Activated CD4-positive, alpha-beta T cell treated with anti-CD3 and anti-CD28 coated beads, Interleukin-2, Interleukin-6, amounts not matched to agents 100 ng/mL and 50 ng/mL, durations not matched to agents 16 hours and 8 hours (primary cell): ENCODE measurements around the gene RNF220.

Experiments used
- DNase-seq: peaks from one replicate; pipeline ENCODE4 v3.0.0-alpha.2; 2020

Gene RNF220

GRCh38 chr1:44407430-44408211 is 2.6 kb downstream of the RNF220 start:
- no peak for DNase-seq

GRCh38 chr1:44408212-44408582 is 3.1 kb downstream of the RNF220 start:
- DNase-seq, result no peak

- DNase-seq, result no peak
These were observed 3.9 kb downstream of the RNF220 start for GRCh38 chr1:44408632-44409602.

- no peak for DNase-seq
These were observed 4.7 kb downstream of the RNF220 start for GRCh38 chr1:44409757-44410156.

GRCh38 chr1:44411861-44412260 is 6.8 kb downstream of the RNF220 start:
- no peak for DNase-seq

- DNase-seq, result no peak
These were observed 7.5 kb downstream of the RNF220 start for GRCh38 chr1:44412601-44413000.

- no peak for DNase-seq
These were observed 8.7 kb downstream of the RNF220 start for GRCh38 chr1:44413740-44414139.

GRCh38 chr1:44415013-44415412 is 10.0 kb downstream of the RNF220 start:
- no peak for DNase-seq

- DNase-seq, result no peak
These were observed 11.4 kb downstream of the RNF220 start for GRCh38 chr1:44416408-44416807.

- DNase-seq, result no peak
These were observed 12.4 kb downstream of the RNF220 start for GRCh38 chr1:44417351-44418021.

GRCh38 chr1:44418022-44418673 is 13.1 kb downstream of the RNF220 start:
- no peak for DNase-seq

- no peak for DNase-seq
These were observed 14.8 kb downstream of the RNF220 start for GRCh38 chr1:44419901-44420300.

- DNase-seq, result no peak
These were observed 15.5 kb downstream of the RNF220 start for GRCh38 chr1:44420535-44420934.

- no peak for DNase-seq
These were observed 16.4 kb downstream of the RNF220 start for GRCh38 chr1:44421446-44421884.

GRCh38 chr1:44422161-44422560 is 17.1 kb downstream of the RNF220 start:
- no peak for DNase-seq

GRCh38 chr1:44423591-44424537 is 18.8 kb downstream of the RNF220 start:
- no peak for DNase-seq

GRCh38 chr1:44424747-44425146 is 19.7 kb downstream of the RNF220 start:
- DNase-seq, result no peak

- no peak for DNase-seq
These were observed 20.5 kb downstream of the RNF220 start for GRCh38 chr1:44425341-44426082.

- DNase-seq, result no peak
These were observed 26.8 kb downstream of the RNF220 start for GRCh38 chr1:44431861-44432260.

GRCh38 chr1:44433209-44433608 is 28.2 kb downstream of the RNF220 start:
- no peak for DNase-seq
